BJ (cell line): ENCODE measurements around the gene DHRS3. TPM values are rescaled to one million over a fixed set of nuclear protein-coding genes. Genes with fewer than 3 reads are reported as not detected.
"Not testable (repeated sequence)": the region's sequence is repeated elsewhere in the genome, so short reads cannot be mapped to it uniquely, and the experiment has no call there.

Experiments used
- CTCF ChIA-PET: fragments of 350-600 bp; formaldehyde crosslinking; extraction: SDS; loops from one replicate; lab custom pipeline; 2021; ENCODE audit warnings: antibody characterized with exemption, inconsistent platforms; lab: Yijun Ruan, JAX
- POLR2A ChIA-PET: fragments of 300-600 bp; sonication (Branson Sonifier 250); formaldehyde crosslinking; extraction: SDS; loops from one replicate; lab custom pipeline; 2021; ENCODE audit warnings: antibody characterized with exemption; lab: Charles Lee
- DNase-seq: peaks from one replicate; pipeline ENCODE4 v3.0.0-alpha.2; 2011; ENCODE audit warnings: low read depth
- H3K27me3 ChIP-seq: 2 replicates; pipeline ENCODE4 v1.6.0; 2011; ENCODE audit warnings: low read length; ENCODE audit not compliant: control insufficient read depth, insufficient read depth
- H3K36me3 ChIP-seq: 2 replicates; pipeline ENCODE4 v1.5.1; 2011; ENCODE audit warnings: low read length; ENCODE audit not compliant: control insufficient read depth, insufficient read depth
- H3K4me3 ChIP-seq: 2 replicates; pipeline ENCODE4 v1.5.1; 2011; ENCODE audit warnings: low read depth, mild to moderate bottlenecking, control low read depth, low read length
- polyA plus RNA-seq: library from polyadenylated mRNA; depleted of rRNA; stranded (reverse); fragments of >200 nt; gene quantifications from 2 replicates; pipeline ENCODE4 v1.2.3, GENCODE V29; 2011
- TF ChIP-seq, protein P1 (sequence below): IDR thresholded peaks from 2 replicates; pipeline ENCODE4 v1.5.1; 2011; ENCODE audit warnings: low read depth, mild to moderate bottlenecking, control low read depth, inconsistent platforms, low read length, moderate library complexity; ENCODE audit not compliant: insufficient read depth

DHRS3 gene
- polyA plus RNA-seq, 1 experiment, result 224 TPM

- ChIA-PET POLR2A (interaction anchor here (1.1 kb wide), 1 partner anchor 10 kb away, joined by 3 read pairs; no protein-coding TSS in a partner anchor), CTCF (interaction anchor here (1.0 kb wide), 1 partner anchor 8 kb away, joined by 3 read pairs; no protein-coding TSS in a partner anchor)
- TF ChIP-seq, protein P1, sequence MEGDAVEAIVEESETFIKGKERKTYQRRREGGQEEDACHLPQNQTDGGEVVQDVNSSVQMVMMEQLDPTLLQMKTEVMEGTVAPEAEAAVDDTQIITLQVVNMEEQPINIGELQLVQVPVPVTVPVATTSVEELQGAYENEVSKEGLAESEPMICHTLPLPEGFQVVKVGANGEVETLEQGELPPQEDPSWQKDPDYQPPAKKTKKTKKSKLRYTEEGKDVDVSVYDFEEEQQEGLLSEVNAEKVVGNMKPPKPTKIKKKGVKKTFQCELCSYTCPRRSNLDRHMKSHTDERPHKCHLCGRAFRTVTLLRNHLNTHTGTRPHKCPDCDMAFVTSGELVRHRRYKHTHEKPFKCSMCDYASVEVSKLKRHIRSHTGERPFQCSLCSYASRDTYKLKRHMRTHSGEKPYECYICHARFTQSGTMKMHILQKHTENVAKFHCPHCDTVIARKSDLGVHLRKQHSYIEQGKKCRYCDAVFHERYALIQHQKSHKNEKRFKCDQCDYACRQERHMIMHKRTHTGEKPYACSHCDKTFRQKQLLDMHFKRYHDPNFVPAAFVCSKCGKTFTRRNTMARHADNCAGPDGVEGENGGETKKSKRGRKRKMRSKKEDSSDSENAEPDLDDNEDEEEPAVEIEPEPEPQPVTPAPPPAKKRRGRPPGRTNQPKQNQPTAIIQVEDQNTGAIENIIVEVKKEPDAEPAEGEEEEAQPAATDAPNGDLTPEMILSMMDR, result no peak
- Histone ChIP-seq H3K36me3 (peaks cover 31% of the 10 kb centered on the region), H3K4me3 (no peak overlapping the region), H3K27me3 (no peaks in the 10 kb centered on the region)
- DNase-seq, result no peak
Measured at GRCh38 chr1:12565966-12566352, 52.1 kb downstream of the DHRS3 start.

GRCh38 chr1:12565094-12565965, 52.7 kb downstream of the DHRS3 start:
- TF ChIP-seq, protein P1, result no peak
- H3K4me3 ChIP-seq, result no peak overlapping the region
- H3K36me3 ChIP-seq, result peaks cover 24% of the 10 kb centered on the region
- no peak for DNase-seq
- POLR2A ChIA-PET, result interaction anchor here (1.1 kb wide), 1 partner anchor 9 kb away, joined by 3 read pairs; no protein-coding TSS in a partner anchor
- CTCF ChIA-PET, result interaction anchor here (1.0 kb wide), 1 partner anchor 8 kb away, joined by 3 read pairs; no protein-coding TSS in a partner anchor
- no peaks in the 10 kb centered on the region for H3K27me3 ChIP-seq

GRCh38 chr1:12564251-12564650, 53.8 kb downstream of the DHRS3 start:
- CTCF ChIA-PET, result interaction anchor here (1.8 kb wide), 1 partner anchor 8 kb away, joined by 3 read pairs; no protein-coding TSS in a partner anchor
- H3K36me3 ChIP-seq, result peaks cover 19% of the 10 kb centered on the region
- H3K27me3 ChIP-seq, POLR2A ChIA-PET, H3K4me3 ChIP-seq, DNase-seq: not testable (repeated sequence)

- Histone ChIP-seq H3K4me3 (no peak overlapping the region), H3K36me3 (peaks cover 14% of the 10 kb centered on the region), H3K27me3 (no peaks in the 10 kb centered on the region)
- ChIA-PET POLR2A (no interaction called here), CTCF (interaction anchor here (1.1 to 1.8 kb wide), 2 partner anchors 9 to 51 kb away, joined by 3 to 4 read pairs; no protein-coding TSS in a partner anchor)
- no peak for DNase-seq
- TF ChIP-seq, protein P1, result no peak
Measured at GRCh38 chr1:12562955-12563576, 54.9 kb downstream of the DHRS3 start.

- Histone ChIP-seq H3K36me3 (no peaks in the 10 kb centered on the region), H3K4me3 (no peak overlapping the region), H3K27me3 (no peaks in the 10 kb centered on the region)
- POLR2A ChIA-PET, result no interaction called here
- CTCF ChIA-PET, result no interaction called here
- DNase-seq, result no peak
- TF ChIP-seq, protein P1, result no peak
Measured at GRCh38 chr1:12561121-12561520, 56.9 kb downstream of the DHRS3 start.
